HG02884 (cell line): ENCODE measurements around the gene DOK1.

ENCODE experiments used
- ATAC-seq: cut with Tn5 transposase; IDR thresholded peaks from one replicate; pipeline ENCODE4 v1.9.1; 2021; ENCODE audit warnings: mild to moderate bottlenecking, moderate library complexity; ENCODE audit not compliant: unreplicated experiment

The DOK1 gene

GRCh38 chr2:74553892-74554819 is at the start of gene DOK1, which contains the start of gene LOXL3:
DOK1 (plus strand) TSS chr2:74554720; CDS start chr2:74554755, 35 bp downstream.
LOXL3 (minus strand) TSS chr2:74553942; CDS start chr2:74552634, 1,308 bp downstream.
- peak; percentile 37 for ATAC-seq

- ATAC-seq, result no peak
Measured at GRCh38 chr2:74505448-74506246, 48.9 kb upstream of the DOK1 start.

- ATAC-seq, result peak; percentile 84
Measured at GRCh38 chr2:74507145-74507925, 47.2 kb upstream of the DOK1 start, which contains the start of gene PCGF1. PCGF1 (minus strand) TSS chr2:74507695; CDS start chr2:74507668, 27 bp downstream.

GRCh38 chr2:74507926-74508520 is 46.5 kb upstream of the DOK1 start:
- ATAC-seq, result peak; percentile 3

- no peak for ATAC-seq
Measured at GRCh38 chr2:74510272-74510671, 44.2 kb upstream of the DOK1 start.

- no peak for ATAC-seq
Measured at GRCh38 chr2:74511104-74511989, 43.2 kb upstream of the DOK1 start.

GRCh38 chr2:74512744-74513604 is 41.5 kb upstream of the DOK1 start:
- ATAC-seq, result no peak

- no peak for ATAC-seq
Measured at GRCh38 chr2:74513605-74514367, 40.7 kb upstream of the DOK1 start.

- no peak for ATAC-seq
Measured at GRCh38 chr2:74514368-74515270, 39.9 kb upstream of the DOK1 start, which contains the start of gene TLX2. TLX2 (plus strand) TSS chr2:74514450; CDS start chr2:74514807, 357 bp downstream.

- ATAC-seq, result no peak
Measured at GRCh38 chr2:74515271-74515980, 39.1 kb upstream of the DOK1 start.

- ATAC-seq, result peak; percentile 73
Measured at GRCh38 chr2:74515981-74516633, 38.4 kb upstream of the DOK1 start.

- ATAC-seq, result no peak
Measured at GRCh38 chr2:74516650-74517049, 37.9 kb upstream of the DOK1 start.

GRCh38 chr2:74522516-74522915 is 32.0 kb upstream of the DOK1 start:
- ATAC-seq, result no peak

- ATAC-seq, result no peak
Measured at GRCh38 chr2:74524005-74524404, 30.5 kb upstream of the DOK1 start.

- no peak for ATAC-seq
Measured at GRCh38 chr2:74524955-74525716, 29.4 kb upstream of the DOK1 start.
